Stimulated activated CD8-positive, alpha-beta memory T cell treated with anti-CD3 and anti-CD28 coated beads, Interleukin-4, amount 100 ng/mL, for 48 hours (primary cell): ENCODE results near the gene FASTKD3.
"Not testable (repeated sequence)": the region's sequence is repeated elsewhere in the genome, so short reads cannot be mapped to it uniquely, and the experiment has no call there.

Experiments used
- DNase-seq: peaks from one replicate; pipeline ENCODE4 v3.0.0-alpha.2; 2020

FASTKD3 gene

GRCh38 chr5:7868773-7869473, at the start of gene FASTKD3, which contains the start of gene MTRR:
Gene FASTKD3, minus strand, starts transcription at chr5:7869031. Its CDS starts 948 bp downstream, at chr5:7868083.
Gene MTRR, plus strand, starts transcription at chr5:7869148. Its CDS starts 1,647 bp downstream, at chr5:7870795.
- DNase-seq: peak; percentile 93

- DNase-seq: no peak
Observed at GRCh38 chr5:7917130-7918123, 48.6 kb upstream of the FASTKD3 start.

- no peak for DNase-seq
Observed at GRCh38 chr5:7916171-7916804, 47.5 kb upstream of the FASTKD3 start.

- DNase-seq: not testable (repeated sequence)
Observed at GRCh38 chr5:7911429-7911771, 42.6 kb upstream of the FASTKD3 start.

GRCh38 chr5:7910738-7911428, 42.1 kb upstream of the FASTKD3 start:
- DNase-seq: no peak

- no peak for DNase-seq
Observed at GRCh38 chr5:7908317-7908716, 39.5 kb upstream of the FASTKD3 start.

- DNase-seq: no peak
Observed at GRCh38 chr5:7907612-7908011, 38.8 kb upstream of the FASTKD3 start.

GRCh38 chr5:7904170-7904569, 35.3 kb upstream of the FASTKD3 start:
- no peak for DNase-seq

GRCh38 chr5:7902666-7903625, 34.1 kb upstream of the FASTKD3 start:
- no peak for DNase-seq

GRCh38 chr5:7902201-7902600, 33.4 kb upstream of the FASTKD3 start:
- no peak for DNase-seq

GRCh38 chr5:7897014-7897600, 28.3 kb upstream of the FASTKD3 start:
- no peak for DNase-seq

- no peak for DNase-seq
Observed at GRCh38 chr5:7894860-7895259, 26.0 kb upstream of the FASTKD3 start.

- DNase-seq: no peak
Observed at GRCh38 chr5:7894439-7894838, 25.6 kb upstream of the FASTKD3 start.

- DNase-seq: no peak
Observed at GRCh38 chr5:7888901-7889300, 20.1 kb upstream of the FASTKD3 start.

- no peak for DNase-seq
Observed at GRCh38 chr5:7886849-7887475, 18.1 kb upstream of the FASTKD3 start.

GRCh38 chr5:7884491-7885267, 15.8 kb upstream of the FASTKD3 start:
- DNase-seq: no peak

GRCh38 chr5:7882926-7883325, 14.1 kb upstream of the FASTKD3 start:
- no peak for DNase-seq

- DNase-seq: no peak
Observed at GRCh38 chr5:7881816-7882215, 13.0 kb upstream of the FASTKD3 start.

GRCh38 chr5:7881091-7881490, 12.3 kb upstream of the FASTKD3 start:
- no peak for DNase-seq

GRCh38 chr5:7878381-7878873, 9.6 kb upstream of the FASTKD3 start:
- no peak for DNase-seq
